GM18507 (cell line): ENCODE data around the gene PDGFA.

Source experiments
- DNase-seq: peaks from one replicate; pipeline ENCODE4 v3.0.0; 2011; ENCODE audit warnings: low read depth; ENCODE audit not compliant: insufficient read length; ENCODE audit errors: extremely low spot score
- FAIRE-seq: peaks from 2 replicates; lab custom pipeline; 2011; peaks lifted over from hg19 to GRCh38; lab: Jason Lieb, UNC

PDGFA gene

DNA sequence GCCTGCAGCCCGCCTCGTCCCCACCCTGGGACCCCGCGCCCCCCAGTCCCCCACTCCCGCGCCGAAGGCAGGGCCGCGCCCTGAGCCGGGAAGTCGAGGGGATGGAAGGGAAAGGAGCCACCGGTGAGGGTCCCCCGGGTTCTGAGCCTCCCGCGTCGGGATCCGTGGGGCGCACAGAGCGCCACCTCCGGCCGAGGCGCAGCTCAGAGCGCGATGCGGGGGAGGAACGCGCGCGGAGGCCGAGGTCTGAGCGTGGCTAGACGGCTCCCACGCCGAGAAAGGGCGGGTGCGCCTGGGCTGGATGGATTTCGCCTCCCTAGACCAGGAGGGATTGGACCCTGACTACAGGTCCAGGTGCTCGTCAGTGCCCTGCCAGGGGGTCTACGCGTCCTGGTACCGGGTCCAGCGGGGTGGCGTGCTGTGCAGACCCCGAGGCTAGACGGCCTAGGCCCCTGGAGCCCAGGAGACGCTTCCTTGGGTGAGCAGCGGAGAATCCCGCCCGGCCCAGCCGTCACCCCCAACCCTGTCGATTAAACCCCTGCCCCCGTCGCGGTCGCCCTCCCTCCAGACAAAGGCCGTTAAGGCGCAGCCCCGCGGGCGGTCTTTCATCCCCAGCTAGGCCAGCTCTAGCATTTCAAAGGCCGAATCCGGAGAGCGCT lies 986 bp upstream of the PDGFA start:
- FAIRE-seq (no peak), DNase-seq (no peak)

GRCh38 chr7:518630-519483 lies 789 bp downstream of the PDGFA start:
- no peak for DNase-seq

GRCh38 chr7:517774-518629 lies 1.6 kb downstream of the PDGFA start:
- no peak for DNase-seq
- FAIRE-seq, result no peak

More at GRCh38 chr7:518630-519483, 789 bp downstream of the PDGFA start:
- FAIRE-seq, result no peak

- no peak for DNase-seq
- FAIRE-seq, result no peak
Measured at GRCh38 chr7:516606-517456, 2.8 kb downstream of the PDGFA start.

DNA sequence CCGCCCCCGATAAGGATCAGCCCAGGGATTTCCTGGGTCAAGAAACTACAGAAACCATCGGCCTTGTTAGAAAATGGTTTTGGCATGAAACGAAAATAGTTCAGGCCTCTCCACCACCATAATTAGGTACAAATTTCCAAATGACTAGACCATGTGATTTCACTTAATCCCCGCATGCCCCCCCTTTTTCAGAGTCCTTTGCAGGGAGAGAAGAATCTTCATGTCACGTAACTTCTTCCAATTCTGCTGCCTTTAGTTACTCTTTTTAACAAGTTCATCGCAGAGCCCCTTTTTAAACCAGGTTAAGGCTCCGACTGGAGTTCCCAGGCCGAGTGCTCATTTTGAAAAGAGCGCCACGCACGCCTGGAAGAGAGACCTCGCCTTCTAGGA lies 3.4 kb downstream of the PDGFA start:
- FAIRE-seq (no peak), DNase-seq (no peak)

DNA sequence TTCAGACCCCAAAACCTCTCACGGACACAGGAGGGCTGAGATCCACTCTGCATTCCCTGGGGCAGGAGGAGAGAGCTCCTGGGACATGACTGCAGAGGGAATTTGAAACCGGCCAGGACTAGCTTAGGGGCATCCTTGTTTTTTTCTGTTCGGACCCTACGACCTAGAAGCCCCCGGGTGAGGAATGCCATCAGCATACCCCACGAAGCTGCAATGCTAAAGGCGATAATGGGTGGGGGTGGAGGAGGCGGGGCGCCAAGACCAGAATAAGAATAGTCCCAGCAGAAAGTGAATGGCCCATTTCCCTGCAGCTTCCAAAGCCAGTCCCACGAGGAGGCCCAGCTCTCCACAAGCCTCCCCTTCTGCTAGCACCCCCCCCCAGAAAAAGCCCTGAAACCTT lies 4.0 kb downstream of the PDGFA start:
- FAIRE-seq (no peak), DNase-seq (no peak)

GRCh38 chr7:514651-515598 lies 4.7 kb downstream of the PDGFA start:
- no peak for FAIRE-seq
- no peak for DNase-seq

GRCh38 chr7:514242-514641 lies 5.4 kb downstream of the PDGFA start:
- DNase-seq (no peak), FAIRE-seq (no peak)

GRCh38 chr7:513521-514166 lies 6.0 kb downstream of the PDGFA start:
- DNase-seq (no peak), FAIRE-seq (no peak)

- FAIRE-seq, result no peak
- no peak for DNase-seq
Measured at GRCh38 chr7:512541-513311, 6.9 kb downstream of the PDGFA start.

DNA sequence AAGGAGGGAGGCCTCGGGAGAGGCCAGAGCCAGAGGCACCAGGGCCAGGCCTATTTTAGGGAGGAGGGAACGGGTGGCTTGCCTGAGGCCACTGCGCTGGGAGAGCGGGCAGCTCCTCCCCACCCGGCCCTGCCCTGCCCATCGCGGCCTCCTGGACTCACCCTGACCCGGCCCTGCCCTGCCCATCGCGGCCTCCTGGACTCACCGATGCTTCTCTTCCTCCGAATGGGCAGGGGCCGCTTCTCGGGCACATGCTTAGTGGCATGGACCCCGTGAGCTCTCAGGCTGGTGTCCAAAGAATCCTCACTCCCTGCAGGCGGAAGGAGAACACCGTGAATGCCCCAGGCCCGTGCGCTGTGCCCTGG lies 7.5 kb downstream of the PDGFA start:
- DNase-seq, result no peak
- FAIRE-seq, result no peak

GRCh38 chr7:511476-512145 lies 8.0 kb downstream of the PDGFA start:
- no peak for FAIRE-seq
- no peak for DNase-seq

- DNase-seq (no peak), FAIRE-seq (no peak)
Measured at GRCh38 chr7:510782-511281, 8.8 kb downstream of the PDGFA start.

GRCh38 chr7:510131-510481 lies 9.5 kb downstream of the PDGFA start:
- DNase-seq (no peak), FAIRE-seq (no peak)

DNA sequence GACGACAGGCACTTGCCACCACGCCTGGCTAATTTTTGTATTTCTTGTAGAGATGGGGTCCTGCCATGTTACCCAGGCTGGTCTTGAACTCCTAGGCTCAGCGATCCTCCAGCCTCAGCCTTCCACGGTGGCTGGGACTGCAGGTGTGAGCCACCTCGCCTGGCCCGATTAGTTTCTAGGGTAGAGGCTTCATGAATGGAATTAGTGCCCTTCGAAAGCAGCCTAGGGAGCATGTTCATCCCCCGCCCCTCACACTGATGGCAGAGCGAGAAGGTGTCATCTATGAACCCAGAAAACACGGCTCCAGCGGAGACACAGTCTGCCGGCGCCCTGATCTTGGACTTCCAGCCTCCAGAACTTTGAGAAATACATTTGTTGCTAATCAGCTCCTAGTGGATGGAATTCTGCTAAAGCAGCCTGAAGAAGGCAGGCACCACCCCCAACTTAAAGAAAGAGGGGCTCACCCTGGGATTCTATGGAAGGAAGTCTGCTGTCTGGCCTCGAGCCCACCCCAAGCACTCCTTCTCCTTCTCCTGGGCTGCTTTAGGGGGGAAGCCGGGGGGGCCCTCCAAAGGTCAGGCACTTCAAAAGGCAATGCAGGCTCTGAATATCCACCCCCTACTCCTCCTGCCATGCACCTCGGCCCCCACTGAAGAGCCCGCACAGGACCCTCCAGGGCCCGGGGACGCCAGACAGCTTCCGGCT lies 10.1 kb downstream of the PDGFA start:
- DNase-seq (no peak), FAIRE-seq (no peak)
